BE2C (cell line): ENCODE measurements around the gene KCNS1.
A peak's percentile ranks its signal among the peaks of the same experiment; 100 is the strongest.

Experiments used
- DNase-seq: peaks from one replicate; pipeline ENCODE4 v3.0.0-alpha.2; 2020
- H3K27me3 ChIP-seq: fragments of 250-450 bp; sonication (Bioruptor Pico); 2 replicates; pipeline ENCODE4 v1.5.1; 2020; ENCODE audit warnings: mild to moderate bottlenecking
- H3K36me3 ChIP-seq: fragments of 250-450 bp; sonication (Bioruptor Pico); 2 replicates; pipeline ENCODE4 v1.5.1; 2020; ENCODE audit warnings: mild to moderate bottlenecking
- H3K4me1 ChIP-seq: fragments of 250-450 bp; sonication (Bioruptor Pico); 2 replicates; pipeline ENCODE4 v1.5.1; 2020
- H3K4me3 ChIP-seq: 2 replicates; pipeline ENCODE4 v1.5.1; 2011; ENCODE audit warnings: low read depth, low read length
- H3K9me3 ChIP-seq: fragments of 250-450 bp; sonication (Bioruptor Pico); 2 replicates; pipeline ENCODE4 v1.5.1; 2020
- CTCF ChIP-seq: IDR thresholded peaks from 2 replicates; pipeline ENCODE4 v1.5.1; 2012; ENCODE audit warnings: mild to moderate bottlenecking, low read depth, low read length

The KCNS1 gene

GRCh38 chr20:45044601-45045000 lies 56.3 kb downstream of the KCNS1 start:
- no peaks in the 10 kb centered on the region; the same call in 1 of the 2 replicates for H3K36me3 ChIP-seq

GRCh38 chr20:45044084-45044573 lies 56.8 kb downstream of the KCNS1 start:
- peak; percentile 54 for DNase-seq
- Histone ChIP-seq H3K4me1 (no peaks in the 10 kb centered on the region), H3K27me3 (no peaks in the 10 kb centered on the region), H3K36me3 (no peaks in the 10 kb centered on the region; the same call in 1 of the 2 replicates), H3K9me3 (no peaks in the 10 kb centered on the region), H3K4me3 (no peak overlapping the region)
- TF ChIP-seq CTCF, result peak; percentile 95

More at GRCh38 chr20:45044601-45045000, 56.3 kb downstream of the KCNS1 start:
- Histone ChIP-seq H3K4me3 (no peak overlapping the region), H3K27me3 (no peaks in the 10 kb centered on the region), H3K4me1 (no peaks in the 10 kb centered on the region), H3K9me3 (no peaks in the 10 kb centered on the region)
- TF ChIP-seq CTCF, result no peak
- DNase-seq, result no peak

- H3K9me3 ChIP-seq, result no peaks in the 10 kb centered on the region
- H3K4me3 ChIP-seq, result no peak overlapping the region
- H3K4me1 ChIP-seq, result no peaks in the 10 kb centered on the region
- no peak for DNase-seq
- H3K27me3 ChIP-seq, result no peaks in the 10 kb centered on the region
- H3K36me3 ChIP-seq, result no peaks in the 10 kb centered on the region; the same call in 1 of the 2 replicates
- TF ChIP-seq CTCF, result no peak
Measured at GRCh38 chr20:45042978-45043377, 57.9 kb downstream of the KCNS1 start.
